ENCODE results near the gene NKIRAS2.
A peak's percentile ranks its signal among the peaks of the same experiment; 100 is the strongest.

NKIRAS2 gene

DNA sequence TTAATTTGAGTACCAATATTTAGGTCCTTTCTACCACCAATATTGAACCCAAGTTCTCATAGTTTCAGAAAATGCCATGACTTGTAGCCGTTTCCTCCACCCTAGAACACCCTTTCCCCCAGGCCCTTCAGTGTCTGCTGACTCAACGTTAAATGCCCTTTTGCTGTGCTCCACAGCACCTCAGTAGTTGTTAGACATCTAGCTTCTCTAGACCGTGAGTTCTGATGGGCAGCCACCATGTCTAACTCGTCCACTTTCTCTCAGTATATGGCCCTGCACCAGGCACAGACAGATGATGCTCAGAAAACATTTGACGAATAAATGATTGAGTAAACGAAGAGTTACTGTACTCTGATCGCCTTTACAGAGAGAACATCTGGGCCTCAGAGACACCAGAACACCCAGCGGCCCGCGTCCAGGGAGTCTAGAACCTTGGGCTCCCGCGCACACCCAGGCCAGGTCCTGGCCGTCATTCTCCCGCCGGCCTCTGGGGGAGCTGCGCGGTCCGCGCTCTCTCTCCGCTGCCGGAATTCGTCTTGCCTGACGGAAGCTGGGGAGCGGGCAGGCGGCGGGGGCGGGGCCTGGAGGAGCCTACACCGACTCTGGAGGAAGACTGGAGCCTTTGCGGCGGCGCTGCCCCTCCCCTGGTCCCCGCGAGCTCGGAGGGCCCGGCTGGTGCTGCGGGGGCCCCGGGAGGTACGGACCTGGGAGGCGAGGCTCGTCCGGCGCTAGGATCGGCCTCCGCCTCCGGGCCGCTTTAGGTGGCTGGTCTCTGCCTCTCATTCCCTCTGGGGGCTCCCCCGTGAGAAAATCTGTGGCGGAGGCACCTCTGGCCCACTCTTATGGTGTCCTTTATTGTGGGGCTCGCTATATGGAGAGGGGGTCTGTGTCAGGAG, at the start of gene NKIRAS2:
Gene NKIRAS2, plus strand, starts transcription at position 582 of the 896 bp plus-strand sequence. CDS start 1,488 bp downstream, outside the sequence.
- no peak for DNase-seq (ENCODE audit: low read depth)
- peak within 1 kb of the TSS; percentile 65 for H3K4me3 ChIP-seq (ENCODE audit: control insufficient read depth, low read depth, low read length)
- TF ChIP-seq, protein P1, sequence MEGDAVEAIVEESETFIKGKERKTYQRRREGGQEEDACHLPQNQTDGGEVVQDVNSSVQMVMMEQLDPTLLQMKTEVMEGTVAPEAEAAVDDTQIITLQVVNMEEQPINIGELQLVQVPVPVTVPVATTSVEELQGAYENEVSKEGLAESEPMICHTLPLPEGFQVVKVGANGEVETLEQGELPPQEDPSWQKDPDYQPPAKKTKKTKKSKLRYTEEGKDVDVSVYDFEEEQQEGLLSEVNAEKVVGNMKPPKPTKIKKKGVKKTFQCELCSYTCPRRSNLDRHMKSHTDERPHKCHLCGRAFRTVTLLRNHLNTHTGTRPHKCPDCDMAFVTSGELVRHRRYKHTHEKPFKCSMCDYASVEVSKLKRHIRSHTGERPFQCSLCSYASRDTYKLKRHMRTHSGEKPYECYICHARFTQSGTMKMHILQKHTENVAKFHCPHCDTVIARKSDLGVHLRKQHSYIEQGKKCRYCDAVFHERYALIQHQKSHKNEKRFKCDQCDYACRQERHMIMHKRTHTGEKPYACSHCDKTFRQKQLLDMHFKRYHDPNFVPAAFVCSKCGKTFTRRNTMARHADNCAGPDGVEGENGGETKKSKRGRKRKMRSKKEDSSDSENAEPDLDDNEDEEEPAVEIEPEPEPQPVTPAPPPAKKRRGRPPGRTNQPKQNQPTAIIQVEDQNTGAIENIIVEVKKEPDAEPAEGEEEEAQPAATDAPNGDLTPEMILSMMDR (IDR thresholded peaks at IDR 0.05; ENCODE audit: control insufficient read depth, insufficient read depth, low read depth, low read length, missing control alignments), result peak; percentile 91

DNA sequence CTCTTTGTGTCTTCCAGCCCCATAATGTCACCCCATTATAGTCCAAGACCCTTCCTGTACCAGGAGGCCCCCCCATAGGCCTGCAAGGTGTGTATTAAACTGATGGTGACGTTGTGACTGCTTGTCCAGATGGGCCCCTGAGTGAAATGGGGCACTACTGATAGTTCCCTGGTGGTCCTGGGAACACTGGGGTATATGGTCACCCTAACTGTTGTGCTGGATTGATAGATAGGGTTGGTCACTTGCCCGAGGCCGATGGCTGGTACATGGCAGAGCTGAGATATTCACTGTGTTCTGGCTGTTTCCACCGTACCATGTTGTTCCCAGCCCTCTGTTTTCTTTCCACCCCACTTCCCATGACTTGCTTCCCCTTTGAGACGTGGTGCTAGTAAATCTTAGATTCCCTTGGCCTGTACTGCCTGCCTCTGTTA, 49.0 kb upstream of the NKIRAS2 start:
- no peak overlapping the region for H3K4me3 ChIP-seq (ENCODE audit: control insufficient read depth, low read depth, low read length)
- no peak for DNase-seq (ENCODE audit: low read depth)
- TF ChIP-seq, protein P1 (IDR thresholded peaks at IDR 0.05; ENCODE audit: control insufficient read depth, insufficient read depth, low read depth, low read length, missing control alignments), result no peak

DNA sequence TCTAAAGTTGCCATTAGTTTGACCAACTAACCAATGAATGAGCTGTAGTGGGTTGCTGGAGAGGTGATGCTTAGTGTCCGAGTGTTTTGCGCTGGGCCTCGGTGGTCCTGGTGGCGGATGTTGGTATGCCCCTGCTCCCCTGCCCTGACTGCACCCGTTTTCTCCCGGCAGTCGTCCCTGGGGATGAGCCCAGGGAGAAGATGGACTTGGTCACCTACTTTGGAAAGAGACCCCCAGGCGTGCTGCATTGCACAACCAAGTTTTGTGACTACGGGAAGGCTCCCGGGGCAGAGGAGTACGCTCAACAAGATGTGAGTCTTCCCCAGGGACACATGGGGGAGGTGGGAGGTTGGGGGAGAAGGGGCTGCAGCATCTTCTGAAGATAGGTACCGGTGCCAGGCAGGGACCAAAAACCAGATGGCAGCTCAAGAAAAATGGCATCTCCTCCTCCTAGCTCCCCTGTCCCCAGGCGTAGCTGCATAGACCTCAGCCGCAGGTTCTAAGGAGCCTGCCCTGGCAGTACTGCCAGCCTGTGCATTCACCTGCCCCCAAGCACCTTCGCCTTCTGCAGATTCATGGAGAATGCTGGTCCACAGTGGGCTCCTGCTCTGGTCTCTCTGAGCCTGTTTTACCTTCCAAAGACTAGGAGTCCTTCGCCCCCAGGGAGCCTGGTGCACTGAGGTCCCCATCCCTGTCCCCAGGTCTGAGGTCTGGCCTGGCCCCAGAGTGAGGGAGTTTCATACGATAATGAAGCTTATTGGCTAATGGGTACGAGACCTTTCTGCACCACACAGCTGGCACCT, 48.0 kb upstream of the NKIRAS2 start:
- DNase-seq (ENCODE audit: low read depth), result no peak

DNA sequence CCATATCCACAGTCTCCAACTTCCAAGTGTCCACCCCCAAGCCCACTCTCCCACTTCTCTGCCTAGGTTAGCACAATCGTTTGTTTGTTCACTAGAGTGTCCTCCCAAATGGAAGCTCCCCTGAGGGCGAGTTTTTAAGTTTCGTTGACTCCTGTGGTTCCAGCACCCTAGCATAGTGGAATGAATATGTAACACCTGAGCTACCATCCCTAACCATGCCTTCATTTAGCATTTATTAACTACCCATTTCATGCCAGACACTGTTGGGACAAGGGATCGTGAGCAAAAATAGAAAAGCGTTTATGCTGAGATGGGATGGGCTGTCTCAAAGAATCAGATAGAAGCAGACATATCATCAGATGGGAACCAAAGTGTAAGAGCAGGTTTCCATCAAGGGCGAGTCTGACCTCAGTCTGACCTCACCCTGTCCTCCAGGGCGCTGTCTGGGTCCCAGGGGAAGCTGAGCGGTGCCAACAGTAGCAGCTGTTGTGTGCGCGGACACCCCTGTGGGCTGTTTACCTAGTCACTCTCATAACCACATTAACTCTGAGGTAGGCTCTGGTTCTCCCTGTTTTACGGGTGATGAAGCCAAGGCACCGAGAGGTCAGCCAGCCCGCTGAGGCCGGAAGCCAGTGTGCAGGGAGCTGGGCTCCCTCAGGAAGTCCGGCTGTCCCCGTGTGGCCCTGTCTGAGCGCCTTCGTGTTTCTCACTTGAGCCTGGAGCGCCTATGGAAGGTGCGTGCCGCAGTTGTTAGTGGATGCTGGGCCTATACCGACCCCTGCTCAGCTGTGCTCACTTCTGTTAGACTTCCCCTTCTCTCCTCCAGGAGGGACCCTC, 47.1 kb upstream of the NKIRAS2 start:
- TF ChIP-seq, protein P1 (IDR thresholded peaks at IDR 0.05; ENCODE audit: control insufficient read depth, insufficient read depth, low read depth, low read length, missing control alignments), result no peak
- no peak overlapping the region for H3K4me3 ChIP-seq (ENCODE audit: control insufficient read depth, low read depth, low read length)
- no peak for DNase-seq (ENCODE audit: low read depth)

More for the DNA sequence above, 48.0 kb upstream of the NKIRAS2 start:
- TF ChIP-seq, protein P1 (IDR thresholded peaks at IDR 0.05; ENCODE audit: control insufficient read depth, insufficient read depth, low read depth, low read length, missing control alignments), result no peak
- H3K4me3 ChIP-seq (ENCODE audit: control insufficient read depth, low read depth, low read length), result no peak overlapping the region

DNA sequence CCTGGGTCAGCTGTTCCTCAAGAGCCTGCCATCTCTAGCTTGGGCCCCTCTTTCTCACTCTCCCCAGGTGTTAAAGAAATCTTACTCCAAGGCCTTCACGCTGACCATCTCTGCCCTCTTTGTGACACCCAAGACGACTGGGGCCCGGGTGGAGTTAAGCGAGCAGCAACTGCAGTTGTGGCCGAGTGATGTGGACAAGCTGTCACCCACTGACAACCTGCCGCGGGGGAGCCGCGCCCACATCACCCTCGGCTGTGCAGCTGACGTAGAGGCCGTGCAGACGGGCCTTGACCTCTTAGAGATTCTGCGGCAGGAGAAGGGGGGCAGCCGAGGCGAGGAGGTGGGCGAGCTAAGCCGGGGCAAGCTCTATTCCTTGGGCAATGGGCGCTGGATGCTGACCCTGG, 46.5 kb upstream of the NKIRAS2 start:
- no peak overlapping the region for H3K4me3 ChIP-seq (ENCODE audit: control insufficient read depth, low read depth, low read length)
- TF ChIP-seq, protein P1 (IDR thresholded peaks at IDR 0.05; ENCODE audit: control insufficient read depth, insufficient read depth, low read depth, low read length, missing control alignments), result no peak
- no peak for DNase-seq (ENCODE audit: low read depth)

DNA sequence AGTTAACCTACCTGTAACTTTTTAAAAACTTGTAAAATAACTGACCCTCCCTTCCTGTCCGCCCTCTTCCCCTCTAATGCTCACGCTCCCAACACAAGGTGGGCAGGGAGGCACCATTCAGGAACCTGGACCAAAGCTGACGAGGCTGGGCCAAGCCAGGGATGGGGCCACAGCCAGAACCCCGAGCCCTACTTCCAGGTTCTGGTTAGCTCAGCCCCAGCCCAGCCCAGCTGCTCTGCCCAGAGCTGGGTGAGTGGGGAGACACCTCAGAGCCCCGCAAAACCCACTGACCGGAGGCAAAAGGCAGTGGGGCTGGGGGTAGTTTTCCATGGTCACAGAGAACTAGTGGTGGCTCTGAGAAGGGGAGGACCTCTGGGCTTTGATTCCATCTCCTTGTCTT, 45.9 kb upstream of the NKIRAS2 start:
- TF ChIP-seq, protein P1 (IDR thresholded peaks at IDR 0.05; ENCODE audit: control insufficient read depth, insufficient read depth, low read depth, low read length, missing control alignments), result no peak
- DNase-seq (ENCODE audit: low read depth), result no peak
- H3K4me3 ChIP-seq (ENCODE audit: control insufficient read depth, low read depth, low read length), result no peak overlapping the region
